ENCODE data around the gene MSANTD3.
"Not testable (repeated sequence)": the region's sequence is repeated elsewhere in the genome, so short reads cannot be mapped to it uniquely, and the experiment has no call there.

MSANTD3 gene, protein sequence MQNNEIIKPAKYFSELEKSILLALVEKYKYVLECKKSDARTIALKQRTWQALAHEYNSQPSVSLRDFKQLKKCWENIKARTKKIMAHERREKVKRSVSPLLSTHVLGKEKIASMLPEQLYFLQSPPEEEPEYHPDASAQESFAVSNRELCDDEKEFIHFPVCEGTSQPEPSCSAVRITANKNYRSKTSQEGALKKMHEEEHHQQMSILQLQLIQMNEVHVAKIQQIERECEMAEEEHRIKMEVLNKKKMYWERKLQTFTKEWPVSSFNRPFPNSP

DNA sequence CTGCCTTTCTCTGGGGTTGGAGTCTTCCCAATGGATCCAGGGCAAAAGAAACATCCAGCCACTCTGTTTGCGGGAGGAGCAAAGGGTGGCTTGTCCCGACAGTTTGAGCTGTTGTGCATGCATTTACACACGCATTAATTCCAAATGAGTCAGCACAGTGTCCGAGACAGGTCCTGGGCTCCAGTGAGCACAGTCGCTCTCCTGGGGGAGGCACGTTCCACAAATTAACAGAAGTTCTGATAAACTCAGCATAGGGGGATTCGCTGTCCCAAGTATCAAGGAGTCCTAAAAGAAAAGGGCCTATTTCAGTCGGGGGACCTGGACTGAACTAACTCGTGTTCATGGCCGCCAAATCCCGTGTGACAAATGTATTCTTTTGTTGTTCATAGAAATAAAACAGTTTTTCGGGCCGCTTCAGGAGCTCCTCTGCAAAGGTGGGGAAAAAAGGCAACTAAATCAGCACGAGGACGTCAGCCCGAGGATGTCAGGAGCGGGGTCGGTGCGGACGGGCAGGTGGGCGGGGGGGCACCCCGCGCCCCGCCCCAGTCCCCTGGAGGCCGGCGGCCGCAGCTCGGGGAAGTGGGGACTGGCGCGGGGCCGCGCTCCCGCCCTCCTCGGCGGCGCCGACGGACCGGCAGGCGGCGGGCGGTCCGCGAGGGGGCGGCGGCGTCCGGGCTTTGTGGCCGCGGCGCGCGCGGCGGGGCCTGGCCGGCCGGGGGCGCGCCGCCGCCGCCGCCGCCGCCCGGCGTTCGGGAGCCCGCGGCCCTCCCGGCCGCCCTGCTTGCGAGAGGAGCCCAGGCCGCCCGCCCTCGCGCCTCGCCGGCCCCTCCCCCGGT, at the start of gene MSANTD3:
Gene MSANTD3 (plus strand): TSS at position 614 of the 836 bp plus-strand sequence. CDS start 14,796 bp downstream, outside the sequence.
- DNase-seq (ENCODE audit: low read depth) = peak; percentile 41

DNA sequence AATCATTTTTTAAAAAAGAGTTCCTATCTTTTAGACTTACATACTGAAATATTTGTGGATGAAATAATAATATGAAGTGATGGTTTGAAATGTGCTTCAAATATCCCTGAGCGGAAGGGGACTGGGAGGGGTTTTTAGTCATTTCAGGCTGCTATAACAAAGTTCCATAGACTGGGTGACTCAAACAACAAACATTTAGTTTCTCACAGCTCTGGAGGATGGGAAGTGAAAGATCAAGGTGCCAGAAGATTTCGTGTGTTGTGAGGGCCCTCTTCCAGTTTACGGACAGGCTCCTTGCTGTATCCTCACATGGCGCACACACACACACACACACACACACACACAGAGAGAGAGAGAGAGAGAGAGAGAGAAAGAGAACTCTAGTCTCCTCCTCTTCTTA, 47.1 kb upstream of the MSANTD3 start:
- no peak for DNase-seq (ENCODE audit: low read depth)

DNA sequence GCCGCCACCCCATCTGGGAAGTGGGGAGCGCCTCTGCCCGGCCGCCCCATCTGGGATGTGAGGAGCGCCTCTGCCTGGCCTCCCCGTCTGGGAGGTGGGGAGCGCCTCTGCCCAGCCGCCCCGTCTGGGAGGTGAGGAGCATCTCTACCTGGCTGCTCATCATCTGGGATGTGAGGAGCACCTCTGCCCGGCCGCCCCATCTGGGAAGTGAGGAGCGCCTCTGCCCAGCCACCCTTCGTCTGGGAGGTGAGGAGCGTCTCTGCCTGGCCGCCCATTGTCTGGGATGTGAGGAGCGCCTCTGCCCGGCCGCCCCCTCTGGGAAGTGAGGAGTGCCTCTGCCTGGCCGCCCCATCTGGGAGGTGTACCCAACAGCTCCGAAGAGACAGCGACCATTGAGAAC, 34.0 kb upstream of the MSANTD3 start:
- not testable (repeated sequence) for DNase-seq (ENCODE audit: low read depth)

DNA sequence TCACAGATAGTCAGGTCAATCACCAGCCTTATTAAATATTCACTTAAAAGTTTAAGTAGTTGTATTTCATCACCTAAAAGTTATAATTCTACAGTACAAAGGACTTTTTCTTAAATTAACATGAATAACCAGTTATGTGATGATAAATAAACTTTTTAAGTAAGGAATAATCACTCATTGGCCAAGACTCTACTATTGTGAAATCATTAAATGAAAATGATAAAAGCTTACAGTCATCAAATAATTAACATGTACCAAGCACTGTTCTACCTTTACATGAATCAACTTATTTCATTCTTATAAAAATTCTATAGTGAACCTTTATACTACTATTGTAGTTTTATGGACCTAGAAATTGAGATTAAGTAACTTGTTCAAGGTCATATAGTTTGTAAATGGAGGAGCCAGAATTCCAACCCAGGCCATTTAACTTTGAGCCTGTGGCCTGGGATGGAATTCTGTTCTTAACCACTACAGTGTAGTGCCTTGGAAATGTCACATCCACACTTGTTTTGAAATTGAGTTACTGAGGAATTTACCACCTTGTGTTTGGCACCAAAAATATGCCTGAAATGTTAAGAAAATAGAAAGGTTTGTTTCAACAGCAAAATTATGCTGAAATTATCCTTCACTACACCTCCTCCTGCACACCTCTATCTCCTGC, 32.8 kb upstream of the MSANTD3 start:
- no peak for DNase-seq (ENCODE audit: low read depth)

DNA sequence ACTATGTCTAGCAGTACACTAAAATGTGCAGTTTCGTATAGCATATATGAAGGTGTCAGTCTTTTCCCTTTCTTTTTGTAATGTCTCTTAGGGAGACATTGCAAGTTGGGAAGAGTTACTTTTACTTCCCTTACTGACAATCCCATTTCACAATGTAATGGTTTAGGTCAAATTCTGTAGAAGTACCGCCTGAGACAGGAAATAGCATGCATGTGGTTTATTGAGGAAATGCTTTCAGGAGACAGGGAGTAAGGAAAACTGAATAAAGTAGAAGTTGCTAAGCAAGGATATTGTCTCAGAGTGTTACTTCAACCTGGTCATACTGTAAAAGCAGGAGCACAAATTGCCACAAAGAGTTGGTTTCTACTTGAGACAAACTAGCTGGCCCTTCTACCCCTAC, 32.1 kb upstream of the MSANTD3 start:
- no peak for DNase-seq (ENCODE audit: low read depth)

DNA sequence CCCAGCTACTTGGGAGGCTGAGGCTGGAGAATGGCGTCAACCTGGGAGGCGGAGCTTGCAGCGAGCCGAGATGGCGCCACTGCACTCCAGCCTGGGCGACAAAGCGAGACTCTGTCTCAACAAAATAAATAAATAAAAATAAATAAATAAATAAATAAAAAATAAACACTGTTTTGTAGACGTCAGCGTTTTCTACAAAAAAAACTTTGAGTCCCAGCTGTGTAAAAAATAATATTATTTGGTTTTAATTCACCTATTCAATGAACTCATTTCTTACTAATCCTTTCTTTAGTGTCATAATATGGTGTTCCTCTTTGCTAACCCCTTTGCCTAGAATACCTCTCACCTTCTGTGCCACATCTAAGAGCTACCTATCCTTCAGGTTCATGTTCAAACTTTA, 30.2 kb upstream of the MSANTD3 start:
- DNase-seq (ENCODE audit: low read depth) = no peak

DNA sequence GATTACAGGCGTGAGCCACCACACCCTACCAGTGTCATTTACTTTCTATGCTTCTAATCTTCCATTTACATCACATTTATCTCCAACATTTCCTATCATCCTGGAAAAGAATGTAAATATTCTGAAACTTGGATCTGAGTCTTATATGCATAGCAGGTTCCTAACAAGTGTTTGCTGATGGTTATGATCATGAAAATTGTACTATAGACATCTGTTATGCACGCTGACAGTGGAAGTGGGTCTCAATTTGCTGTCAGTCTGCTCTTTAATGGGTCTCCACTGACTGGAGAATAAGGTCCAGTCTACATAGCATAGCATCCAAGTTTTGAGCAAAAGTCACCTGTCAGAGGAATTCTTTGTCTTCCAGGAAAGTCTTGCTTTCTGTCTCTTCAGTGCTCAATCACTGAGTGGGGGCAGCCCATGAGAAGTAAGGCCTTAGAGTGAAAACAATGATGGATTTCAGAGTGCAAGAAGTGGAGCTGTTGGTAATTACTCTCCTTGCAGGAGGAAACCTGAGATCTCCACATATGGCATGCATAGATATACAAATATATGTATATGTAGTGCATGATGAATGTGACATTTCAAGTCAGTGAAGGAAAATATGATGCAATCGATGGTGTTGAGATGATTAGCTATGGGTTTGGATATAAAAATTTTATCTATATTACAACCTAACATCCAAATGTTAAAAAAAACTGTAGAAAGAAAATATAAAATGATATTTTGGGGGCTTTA, 29.2 kb upstream of the MSANTD3 start:
- DNase-seq (ENCODE audit: low read depth) = no peak

DNA sequence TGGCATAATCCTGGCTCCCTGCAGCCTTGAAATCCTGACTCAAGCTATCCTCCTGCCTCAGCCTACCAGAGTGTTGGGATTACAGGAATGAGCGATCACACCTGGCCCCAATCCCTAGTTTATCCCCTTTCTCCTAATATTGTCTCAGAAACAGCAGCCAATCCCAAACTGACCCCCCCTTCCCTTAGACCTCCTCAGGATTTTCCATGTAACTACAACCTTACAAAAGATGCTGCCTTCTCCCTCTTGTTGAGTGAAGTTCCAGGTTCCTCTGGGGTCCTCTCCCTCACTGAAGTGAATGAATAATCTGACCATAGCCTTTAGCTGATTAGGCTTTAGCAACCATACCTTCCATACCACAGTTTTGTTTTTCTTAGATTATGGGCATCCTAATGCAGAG, 25.9 kb upstream of the MSANTD3 start:
- DNase-seq (ENCODE audit: low read depth) = no peak

DNA sequence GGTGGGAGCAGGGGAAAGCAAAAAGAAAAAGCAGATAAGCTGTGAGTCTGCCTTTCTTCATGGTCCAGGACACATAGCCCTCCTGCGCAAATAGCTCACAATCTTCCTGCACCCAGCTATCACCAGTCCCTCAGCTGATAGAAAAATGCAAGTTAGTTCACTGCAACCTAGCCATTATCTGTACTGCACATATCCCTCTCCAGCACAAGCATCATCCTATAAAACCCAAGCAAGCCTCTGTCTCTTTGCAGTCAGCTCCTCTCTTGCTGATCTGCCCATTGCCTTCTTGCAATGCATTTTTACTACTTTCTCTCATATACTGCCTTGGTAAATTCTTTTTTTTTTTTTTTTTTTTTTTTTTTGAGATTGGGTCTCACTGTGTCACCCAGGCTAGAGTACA, 20.0 kb upstream of the MSANTD3 start:
- DNase-seq (ENCODE audit: low read depth) = no peak

DNA sequence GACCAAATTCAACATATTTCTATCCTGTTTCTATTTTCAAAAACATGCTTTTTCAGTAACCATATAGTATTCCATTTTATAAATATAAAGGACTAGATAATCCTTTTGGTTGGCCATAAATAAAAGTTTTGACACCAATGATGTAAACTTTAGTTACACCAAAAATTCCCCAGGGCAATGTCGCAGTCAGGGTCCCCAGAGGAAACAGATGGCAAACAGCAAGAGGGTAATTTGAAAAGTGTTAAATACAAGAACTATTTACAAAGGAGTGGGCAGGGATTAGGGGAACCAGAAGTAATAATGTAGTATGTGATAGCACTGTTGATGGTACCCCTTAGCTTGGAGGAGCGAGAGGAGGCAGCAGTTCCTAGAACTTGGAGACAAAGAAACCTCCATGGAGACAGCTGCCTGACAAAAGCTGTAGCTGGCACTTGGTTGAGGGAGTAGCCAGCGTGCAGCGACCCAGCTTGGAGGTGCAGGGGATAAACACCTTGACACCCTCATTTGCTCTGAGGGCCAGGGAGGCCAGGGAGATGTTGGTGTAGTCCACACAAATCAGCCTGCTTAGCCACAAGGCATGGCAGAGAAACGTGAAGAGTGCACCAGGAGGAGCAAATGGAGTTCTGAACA, 18.3 kb upstream of the MSANTD3 start:
- no peak for DNase-seq (ENCODE audit: low read depth)

DNA sequence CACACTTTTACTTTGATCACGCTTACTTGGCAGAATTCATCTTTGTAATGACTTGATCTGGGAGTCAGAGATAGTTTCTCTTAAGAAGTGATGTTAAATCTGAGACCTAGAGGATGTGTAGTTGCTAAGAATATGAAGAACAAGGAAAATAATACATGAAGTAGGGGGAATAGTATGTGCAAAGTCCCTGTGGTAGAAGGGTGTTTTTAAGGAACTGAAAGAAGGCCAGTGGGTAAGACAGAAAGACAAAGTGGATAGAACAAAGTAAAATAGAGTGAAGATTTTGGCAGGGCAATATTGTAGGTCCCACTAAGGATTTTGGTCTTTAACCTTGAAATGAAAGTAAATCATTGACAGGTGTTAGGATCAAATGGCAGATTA, 17.8 kb upstream of the MSANTD3 start:
- no peak for DNase-seq (ENCODE audit: low read depth)

DNA sequence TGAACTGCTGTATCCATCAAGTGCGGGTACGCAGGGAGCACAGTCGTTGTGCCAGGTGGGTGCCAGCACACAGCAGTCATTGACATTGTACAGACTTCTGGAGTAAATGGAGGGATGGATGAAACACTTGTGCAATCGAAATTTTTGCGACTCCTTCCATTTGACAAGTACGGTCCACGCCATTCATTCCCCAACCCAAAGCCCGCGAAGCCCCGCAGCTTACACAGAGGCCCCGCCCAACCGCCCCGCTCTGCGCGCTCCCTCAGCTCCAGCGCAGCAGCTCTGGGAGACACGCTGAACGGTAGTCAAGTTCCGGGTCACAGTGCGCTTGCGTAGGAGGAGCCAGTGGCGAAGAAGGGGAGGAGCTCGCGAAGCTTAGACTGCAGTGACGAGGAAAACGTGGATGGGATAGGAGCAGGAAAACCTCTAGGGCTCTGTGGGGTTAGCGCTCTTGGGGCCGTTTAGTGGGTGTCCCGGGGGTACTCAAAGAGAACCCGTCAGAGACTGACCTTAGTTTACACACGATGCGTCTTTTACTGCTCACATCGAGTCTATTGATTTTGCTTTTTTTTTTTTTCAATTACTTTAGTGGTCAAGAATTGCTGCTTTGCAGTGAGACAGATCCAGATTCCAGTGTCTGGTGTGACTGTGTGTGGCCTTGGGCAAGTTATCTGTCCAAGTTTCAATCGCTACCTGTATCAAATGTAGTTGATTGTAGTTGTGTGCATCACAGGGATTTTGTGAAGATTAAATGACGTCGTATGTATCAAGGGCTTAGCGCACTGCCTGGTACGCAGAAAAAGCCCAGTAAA, 15.3 kb upstream of the MSANTD3 start:
- DNase-seq (ENCODE audit: low read depth) = peak; percentile 87

DNA sequence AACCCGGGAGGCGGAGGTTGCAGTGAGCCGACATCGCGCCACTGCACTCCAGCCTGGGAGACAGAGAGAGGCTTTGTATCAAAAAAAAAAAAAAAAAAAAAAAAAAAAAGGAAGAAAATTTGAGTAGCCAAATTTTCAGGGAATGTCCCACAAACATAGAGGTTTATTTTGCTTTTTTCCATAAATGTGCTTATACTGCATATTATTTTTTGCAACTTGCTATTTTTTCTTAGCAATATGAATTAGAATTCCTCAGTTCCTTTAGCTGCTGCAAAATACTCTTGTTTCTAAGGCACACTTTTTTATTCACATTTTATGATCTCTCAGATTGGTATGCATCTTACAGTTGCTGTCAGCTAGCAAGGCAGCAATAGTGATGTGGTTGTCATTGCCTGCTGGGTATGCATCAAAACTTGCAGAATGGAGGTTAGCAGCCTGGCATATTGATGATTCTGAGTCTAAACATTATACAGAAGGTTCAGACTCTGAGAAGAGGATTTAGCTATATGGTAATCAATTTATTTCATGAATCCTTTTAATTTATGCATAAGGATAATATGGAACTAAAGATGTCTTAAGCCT, 13.0 kb upstream of the MSANTD3 start:
- no peak for DNase-seq (ENCODE audit: low read depth)

DNA sequence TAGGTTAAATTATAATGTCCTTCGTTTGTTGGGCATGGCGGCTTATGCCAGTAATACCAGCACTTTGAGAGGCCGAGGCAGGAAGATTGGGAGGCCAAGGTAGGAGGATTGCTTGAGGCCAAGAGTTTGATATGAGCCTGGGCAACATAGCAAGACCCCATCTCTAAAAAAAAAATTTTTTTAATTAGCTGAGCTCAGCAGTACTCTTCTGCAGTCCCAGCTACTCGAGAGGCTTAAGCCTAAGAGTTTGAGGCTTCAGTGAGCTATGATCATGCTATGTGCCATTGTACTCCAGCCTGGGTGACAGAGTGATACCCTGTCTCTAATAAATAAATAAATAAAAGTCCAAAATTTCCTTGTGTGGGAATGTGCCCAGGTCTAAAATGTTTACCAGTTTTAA, 9.1 kb upstream of the MSANTD3 start:
- DNase-seq (ENCODE audit: low read depth) = no peak

DNA sequence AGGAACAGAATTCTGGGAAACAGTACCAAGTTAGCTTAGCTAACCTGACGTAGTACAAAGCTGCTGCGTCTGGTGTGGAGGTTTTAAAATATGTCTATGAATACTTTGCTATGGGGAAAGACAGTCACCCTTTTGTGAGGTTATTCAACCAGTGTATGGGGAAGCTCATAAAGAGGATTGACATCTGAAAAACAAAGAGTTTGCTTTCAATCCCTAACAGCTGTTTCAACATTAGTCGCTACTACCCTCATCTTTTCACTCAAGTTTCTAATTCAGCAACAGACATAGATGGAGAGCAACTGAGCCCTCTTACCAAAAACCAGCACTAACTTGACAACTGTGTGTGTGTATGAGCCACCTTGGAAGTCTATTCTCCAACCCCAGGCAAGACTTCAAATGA, 7.8 kb upstream of the MSANTD3 start:
- DNase-seq (ENCODE audit: low read depth) = no peak

DNA sequence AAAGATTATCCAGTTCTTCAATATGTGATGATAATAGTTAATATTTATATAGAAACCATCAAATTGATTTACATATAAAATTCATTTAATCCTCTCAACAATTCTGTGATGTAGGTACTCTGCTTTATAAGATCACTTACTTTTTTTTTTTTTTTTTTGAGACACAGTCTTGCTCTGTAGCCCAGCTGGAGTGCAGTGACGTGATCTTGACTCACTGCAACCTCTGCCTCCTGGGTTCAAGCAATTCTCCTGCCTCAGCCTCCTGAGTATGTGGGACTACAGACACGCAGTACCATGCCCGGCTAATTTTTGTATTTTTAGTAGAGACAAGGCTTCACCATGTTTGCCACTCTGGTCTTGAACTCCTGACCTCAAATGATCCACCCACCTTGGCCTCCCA, 5.8 kb upstream of the MSANTD3 start:
- not testable (repeated sequence) for DNase-seq (ENCODE audit: low read depth)

DNA sequence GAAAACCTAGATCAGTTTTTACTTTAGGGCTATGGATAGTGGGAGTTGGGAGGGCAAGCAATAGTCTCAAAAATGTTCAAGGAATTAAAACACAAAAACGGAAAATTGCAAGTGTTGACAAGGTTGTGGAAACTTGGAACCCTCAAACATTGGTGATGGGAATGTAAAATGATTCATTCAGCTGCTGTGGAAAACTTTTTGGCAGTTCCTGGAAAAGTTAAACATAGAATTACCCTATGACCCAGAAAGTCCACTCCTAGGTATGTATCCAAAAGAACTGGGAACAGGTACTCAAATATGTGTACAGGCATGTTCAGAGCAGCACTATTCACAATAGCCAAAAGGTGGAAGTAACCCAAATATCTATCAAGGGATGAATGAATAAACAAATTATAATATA, 1.2 kb upstream of the MSANTD3 start:
- no peak for DNase-seq (ENCODE audit: low read depth)

DNA sequence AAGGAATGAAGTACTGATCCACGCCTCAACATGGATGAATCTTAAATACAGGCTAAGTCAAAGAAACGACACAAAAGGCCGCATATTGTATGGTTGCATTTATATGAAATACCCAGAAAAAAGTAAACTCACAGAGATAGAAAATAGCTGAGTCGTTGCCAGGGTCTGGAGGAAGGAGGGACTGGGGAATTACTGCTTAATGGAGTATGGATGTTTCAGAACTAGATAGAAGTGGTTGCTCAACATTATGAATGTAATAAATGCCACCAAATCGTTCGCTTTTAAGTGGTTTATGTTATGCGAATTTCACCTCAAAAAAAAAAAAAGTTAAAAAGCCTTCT, 784 bp upstream of the MSANTD3 start:
- no peak for DNase-seq (ENCODE audit: low read depth)

DNA sequence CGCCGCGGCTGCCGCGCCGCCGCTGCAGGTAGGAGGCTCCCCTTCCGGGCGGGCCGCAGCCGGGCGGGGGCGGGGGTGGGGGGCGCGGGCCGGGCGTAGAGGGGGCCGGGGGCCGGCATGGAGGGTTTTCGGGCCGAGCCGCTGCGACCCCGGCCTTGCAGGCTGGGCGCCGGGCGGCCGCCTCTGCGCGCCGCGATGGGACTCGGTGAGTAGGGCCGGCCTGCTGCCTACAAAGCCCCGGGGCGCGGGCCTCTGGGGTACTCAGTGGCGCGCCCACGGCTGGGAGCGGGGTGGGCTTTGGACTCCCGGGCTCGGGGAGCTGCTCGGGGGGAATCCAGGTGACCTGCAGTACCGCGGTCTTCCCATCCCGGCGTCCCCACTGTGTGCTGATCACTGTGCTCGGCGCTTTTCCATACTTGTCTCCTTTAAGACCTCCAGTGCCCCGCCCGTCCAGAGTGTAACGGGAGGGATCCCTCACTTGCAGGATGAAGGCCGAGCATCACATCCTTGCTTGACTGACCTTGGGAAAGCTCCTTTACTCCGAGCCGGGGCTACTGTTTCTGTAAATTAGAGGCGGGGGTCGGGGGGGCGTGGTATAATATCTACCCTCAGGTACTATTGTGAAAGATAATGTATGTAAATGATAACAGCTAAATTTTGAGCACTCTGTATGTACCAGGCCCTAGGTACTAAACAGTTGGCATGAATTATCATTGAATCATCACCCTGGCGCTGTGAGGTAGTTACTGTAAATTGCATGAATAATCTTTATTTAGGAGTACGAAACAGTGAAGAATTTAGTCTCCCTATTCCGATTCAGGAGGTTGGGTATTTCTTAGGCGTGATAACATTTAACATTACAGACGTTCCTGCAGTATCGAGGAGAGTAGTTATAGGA, 672 bp downstream of the MSANTD3 start:
- peak; percentile 11 for DNase-seq (ENCODE audit: low read depth)

Measured in activated T-cell treated with anti-CD3 and anti-CD28 coated beads for 24 hours (primary cell).